ENCODE results near the gene RSAD2. TPM values are rescaled to one million over a fixed set of nuclear protein-coding genes. Genes with fewer than 3 reads are reported as not detected.
A peak's percentile ranks its signal among the peaks of the same experiment; 100 is the strongest.

RSAD2 gene
- total and polyA plus RNA-seq, 9 of the 15 experiments (the other 6 are each of a cell fraction or from before 2014, with no cell fraction given): 0.15 to 1.4 (median 0.28) TPM

- TF ChIP-seq ETV1 (tag; conservative IDR thresholded peaks at IDR 0.05; ENCODE audit: low read depth): peak; percentile 82
- no peak for TF ChIP-seq ARID2 (IDR thresholded peaks at IDR 0.05)
- TF ChIP-seq ZMIZ1 (IDR thresholded peaks at IDR 0.05; ENCODE audit: low read depth in 2 of 2, low read length in 2 of 2): peak in 1 of 2 experiments; percentile 54; a peak in 1 of 4 replicates
- 0 out of 2 replicates have a peak, but pooled peaks have one; percentile 20 for TF ChIP-seq REST (IDR thresholded peaks at IDR 0.05; ENCODE audit: borderline replicate concordance)
- TF ChIP-seq REST (CRISPR knock-in tag; IDR thresholded peaks at IDR 0.05; ENCODE audit: low read depth): no peak
- TF ChIP-seq SMARCB1 (IDR thresholded peaks at IDR 0.05; ENCODE audit: insufficient read length, low read depth): no peak
- TF ChIP-seq SMAD4 (CRISPR knock-in tag; conservative IDR thresholded peaks at IDR 0.05): peak; percentile 98
- TF ChIP-seq LARP7 (IDR thresholded peaks at IDR 0.05): no peak
- TF ChIP-seq EP400 (IDR thresholded peaks at IDR 0.05): peak; percentile 43
- TF ChIP-seq STAT6 (CRISPR knock-in tag; IDR thresholded peaks at IDR 0.05): no peak
- TF ChIP-seq ELF2 (CRISPR knock-in tag; IDR thresholded peaks at IDR 0.05): peak; percentile 40; the same call in 1 of the 2 replicates
- TF ChIP-seq L3MBTL2 (IDR thresholded peaks at IDR 0.05): peak; percentile 64
Observed at GRCh38 chr2:6909431-6910385, 32.1 kb downstream of the RSAD2 start (continued).
